BJ (cell line): ENCODE measurements around the gene VOPP1. TPM values are rescaled to one million over a fixed set of nuclear protein-coding genes. Genes with fewer than 3 reads are reported as not detected.

Source experiments
- CTCF ChIA-PET: fragments of 350-600 bp; formaldehyde crosslinking; extraction: SDS; loops from one replicate; lab custom pipeline; 2021; ENCODE audit warnings: antibody characterized with exemption, inconsistent platforms; lab: Yijun Ruan, JAX
- POLR2A ChIA-PET: fragments of 300-600 bp; sonication (Branson Sonifier 250); formaldehyde crosslinking; extraction: SDS; loops from one replicate; lab custom pipeline; 2021; ENCODE audit warnings: antibody characterized with exemption; lab: Charles Lee
- DNase-seq: peaks from one replicate; pipeline ENCODE4 v3.0.0-alpha.2; 2011; ENCODE audit warnings: low read depth
- H3K27me3 ChIP-seq: 2 replicates; pipeline ENCODE4 v1.6.0; 2011; ENCODE audit warnings: low read length; ENCODE audit not compliant: control insufficient read depth, insufficient read depth
- H3K36me3 ChIP-seq: 2 replicates; pipeline ENCODE4 v1.5.1; 2011; ENCODE audit warnings: low read length; ENCODE audit not compliant: control insufficient read depth, insufficient read depth
- H3K4me3 ChIP-seq: 2 replicates; pipeline ENCODE4 v1.5.1; 2011; ENCODE audit warnings: low read depth, mild to moderate bottlenecking, control low read depth, low read length
- CTCF ChIP-seq: IDR thresholded peaks from 2 replicates; pipeline ENCODE4 v1.5.1; 2011; ENCODE audit warnings: low read depth, mild to moderate bottlenecking, control low read depth, inconsistent platforms, low read length, moderate library complexity; ENCODE audit not compliant: insufficient read depth
- polyA plus RNA-seq: library from polyadenylated mRNA; depleted of rRNA; stranded (reverse); fragments of >200 nt; gene quantifications from 2 replicates; pipeline ENCODE4 v1.2.3, GENCODE V29; 2011

Gene VOPP1
- polyA plus RNA-seq, 1 experiment = 83.7 TPM

GRCh38 chr7:55558962-55559920, 13.1 kb downstream of the VOPP1 start:
- ChIA-PET CTCF (interaction anchor here (0.6 to 0.9 kb wide), 4 partner anchors 8 to 791 kb away, joined by 3 read pairs; no protein-coding TSS in a partner anchor), POLR2A (no interaction called here)
- TF ChIP-seq CTCF = no peak
- Histone ChIP-seq H3K36me3 (peaks cover 2% of the 10 kb centered on the region; the same call in 1 of the 2 replicates), H3K4me3 (no peak overlapping the region), H3K27me3 (no peaks in the 10 kb centered on the region)
- DNase-seq = no peak

GRCh38 chr7:55557666-55558188, 14.6 kb downstream of the VOPP1 start:
- TF ChIP-seq CTCF = no peak
- Histone ChIP-seq H3K36me3 (peaks cover 2% of the 10 kb centered on the region; the same call in 1 of the 2 replicates), H3K4me3 (no peak overlapping the region), H3K27me3 (no peaks in the 10 kb centered on the region)
- ChIA-PET POLR2A (no interaction called here), CTCF (no interaction called here)
- DNase-seq = no peak

- TF ChIP-seq CTCF = no peak
- H3K4me3 ChIP-seq = no peak overlapping the region
- no peak for DNase-seq
- ChIA-PET POLR2A (no interaction called here), CTCF (interaction anchor here (0.6 kb wide), 1 partner anchor 408 kb away, joined by 4 read pairs; no protein-coding TSS in a partner anchor)
- H3K27me3 ChIP-seq = no peaks in the 10 kb centered on the region
- H3K36me3 ChIP-seq = peaks cover 2% of the 10 kb centered on the region; the same call in 1 of the 2 replicates
These were observed 15.8 kb downstream of the VOPP1 start for GRCh38 chr7:55556492-55556891.

GRCh38 chr7:55556031-55556430, 16.3 kb downstream of the VOPP1 start:
- Histone ChIP-seq H3K36me3 (peaks cover 2% of the 10 kb centered on the region; the same call in 1 of the 2 replicates), H3K4me3 (no peak overlapping the region), H3K27me3 (no peaks in the 10 kb centered on the region)
- TF ChIP-seq CTCF = no peak
- DNase-seq = no peak
- ChIA-PET CTCF (interaction anchor here (0.6 to 1.2 kb wide), 4 partner anchors 10 to 474 kb away, joined by 3 to 5 read pairs (median 4); no protein-coding TSS in a partner anchor), POLR2A (no interaction called here)

- no peak for TF ChIP-seq CTCF
- CTCF ChIA-PET = interaction anchor here (0.6 to 1.2 kb wide), 3 partner anchors 11 to 475 kb away, joined by 3 to 5 read pairs (median 4); no protein-coding TSS in a partner anchor
These were observed 17.1 kb downstream of the VOPP1 start for GRCh38 chr7:55555160-55555559.

More at GRCh38 chr7:55555160-55555559, 17.1 kb downstream of the VOPP1 start:
- H3K27me3 ChIP-seq = no peaks in the 10 kb centered on the region
- no peak overlapping the region for H3K4me3 ChIP-seq
- peaks cover 2% of the 10 kb centered on the region; the same call in 1 of the 2 replicates for H3K36me3 ChIP-seq
- DNase-seq = no peak
- POLR2A ChIA-PET = no interaction called here
